ENCODE results near the gene USP15. TPM values are rescaled to one million over a fixed set of nuclear protein-coding genes. Genes with fewer than 3 reads are reported as not detected.

USP15 gene
- polyA plus RNA-seq, 1 donor (not counting 4 experiments of a cell fraction or from before 2014, with no cell fraction given): 66.5 TPM

- TF ChIP-seq, protein P1, sequence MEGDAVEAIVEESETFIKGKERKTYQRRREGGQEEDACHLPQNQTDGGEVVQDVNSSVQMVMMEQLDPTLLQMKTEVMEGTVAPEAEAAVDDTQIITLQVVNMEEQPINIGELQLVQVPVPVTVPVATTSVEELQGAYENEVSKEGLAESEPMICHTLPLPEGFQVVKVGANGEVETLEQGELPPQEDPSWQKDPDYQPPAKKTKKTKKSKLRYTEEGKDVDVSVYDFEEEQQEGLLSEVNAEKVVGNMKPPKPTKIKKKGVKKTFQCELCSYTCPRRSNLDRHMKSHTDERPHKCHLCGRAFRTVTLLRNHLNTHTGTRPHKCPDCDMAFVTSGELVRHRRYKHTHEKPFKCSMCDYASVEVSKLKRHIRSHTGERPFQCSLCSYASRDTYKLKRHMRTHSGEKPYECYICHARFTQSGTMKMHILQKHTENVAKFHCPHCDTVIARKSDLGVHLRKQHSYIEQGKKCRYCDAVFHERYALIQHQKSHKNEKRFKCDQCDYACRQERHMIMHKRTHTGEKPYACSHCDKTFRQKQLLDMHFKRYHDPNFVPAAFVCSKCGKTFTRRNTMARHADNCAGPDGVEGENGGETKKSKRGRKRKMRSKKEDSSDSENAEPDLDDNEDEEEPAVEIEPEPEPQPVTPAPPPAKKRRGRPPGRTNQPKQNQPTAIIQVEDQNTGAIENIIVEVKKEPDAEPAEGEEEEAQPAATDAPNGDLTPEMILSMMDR (optimal IDR thresholded peaks at IDR 0.05 in 1 of 3, IDR thresholded peaks at IDR 0.05 in 1 of 3, conservative IDR thresholded peaks at IDR 0.05 in 1 of 3; ENCODE audit: extremely low read depth in 1 of 3, insufficient read depth in 2 of 3, low read length in 3 of 3): no peak
- TF ChIP-seq EZH2 (IDR thresholded peaks at IDR 0.05; ENCODE audit: low read length): no peak
- no peaks in the 10 kb centered on the region for H3K36me3 ChIP-seq (ENCODE audit: control insufficient read depth in 2 of 2, extremely low read depth in 1 of 2, insufficient read depth in 2 of 2, low read length in 2 of 2)
- no peak overlapping the region for H3K9ac ChIP-seq (ENCODE audit: control insufficient read depth, extremely low read depth, insufficient read depth, low read length)
- no peak for DNase-seq (ENCODE audit: low read depth, low spot score)
- H4K20me1 ChIP-seq (ENCODE audit: control insufficient read depth, extremely low read depth, insufficient read depth, low read length): no peaks in the 10 kb centered on the region
- no peaks in the 10 kb centered on the region for H3K9me1 ChIP-seq (ENCODE audit: control insufficient read depth, extremely low read depth, insufficient read depth, low read length)
- no peak overlapping the region for H2AFZ ChIP-seq (ENCODE audit: control insufficient read depth, low read length)
- H3K27ac ChIP-seq (ENCODE audit: control insufficient read depth, insufficient read depth, low read length): no peak overlapping the region
- H3K9me3 ChIP-seq (ENCODE audit: control insufficient read depth, low read depth, low read length): no peaks in the 10 kb centered on the region
- FAIRE-seq: no peak
- no peak overlapping the region for H3K4me2 ChIP-seq (ENCODE audit: control insufficient read depth, extremely low read depth, insufficient read depth, low read depth, low read length)
- H3K4me1 ChIP-seq (ENCODE audit: control insufficient read depth, extremely low read depth, insufficient read depth, low read length): peaks cover 4% of the 10 kb centered on the region
- H3K79me2 ChIP-seq (ENCODE audit: control insufficient read depth, insufficient read depth, low read length): no peaks in the 10 kb centered on the region
- no peaks in the 10 kb centered on the region for H3K27me3 ChIP-seq (ENCODE audit: control insufficient read depth, extremely low read depth, insufficient read depth, low read length)
- dilution Hi-C loops (cut with MboI; ENCODE audit: extremely low pct_ligation_motif_present, low sequenced_read_pairs): no loop called here
- H3K4me3 ChIP-seq (ENCODE audit: control insufficient read depth in 2 of 3, extremely low read depth in 1 of 3, insufficient read depth in 2 of 3, low read depth in 1 of 3, low read length in 3 of 3): no peak overlapping the region
These were observed 48.7 kb upstream of the USP15 start for GRCh38 chr12:62211510-62211909.

DNA sequence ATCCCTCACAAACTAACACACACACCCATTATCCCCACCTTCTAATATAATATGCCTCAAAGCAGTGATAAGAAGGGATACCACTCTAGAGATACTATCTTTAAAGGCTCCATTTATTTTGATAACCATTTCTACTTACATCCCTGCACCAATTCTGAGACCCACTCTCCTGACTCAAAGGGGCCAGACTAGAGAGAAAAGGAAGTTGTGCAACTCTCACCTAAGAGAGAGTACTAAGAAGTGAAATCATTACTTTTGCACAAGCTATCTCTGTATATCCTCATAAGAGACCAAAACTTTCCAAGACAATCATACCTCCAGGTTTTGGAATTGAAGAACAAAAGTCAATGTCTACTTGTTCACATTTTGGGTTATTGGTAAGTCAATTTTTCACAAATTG lies 45.4 kb upstream of the USP15 start:
- Histone ChIP-seq H3K36me3 (ENCODE audit: control insufficient read depth in 2 of 2, extremely low read depth in 1 of 2, insufficient read depth in 2 of 2, low read length in 2 of 2) (no peaks in the 10 kb centered on the region), H3K27ac (ENCODE audit: control insufficient read depth, insufficient read depth, low read length) (no peak overlapping the region), H3K4me2 (ENCODE audit: control insufficient read depth, extremely low read depth, insufficient read depth, low read depth, low read length) (no peak overlapping the region), H3K4me1 (ENCODE audit: control insufficient read depth, extremely low read depth, insufficient read depth, low read length) (peaks cover 4% of the 10 kb centered on the region), H2AFZ (ENCODE audit: control insufficient read depth, low read length) (no peak overlapping the region), H3K79me2 (ENCODE audit: control insufficient read depth, insufficient read depth, low read length) (no peaks in the 10 kb centered on the region), H3K27me3 (ENCODE audit: control insufficient read depth, extremely low read depth, insufficient read depth, low read length) (no peaks in the 10 kb centered on the region), H3K4me3 (ENCODE audit: control insufficient read depth in 2 of 3, extremely low read depth in 1 of 3, insufficient read depth in 2 of 3, low read depth in 1 of 3, low read length in 3 of 3) (no peak overlapping the region), H3K9me3 (ENCODE audit: control insufficient read depth, low read depth, low read length) (no peaks in the 10 kb centered on the region), H4K20me1 (ENCODE audit: control insufficient read depth, extremely low read depth, insufficient read depth, low read length) (no peaks in the 10 kb centered on the region), H3K9ac (ENCODE audit: control insufficient read depth, extremely low read depth, insufficient read depth, low read length) (no peak overlapping the region), H3K9me1 (ENCODE audit: control insufficient read depth, extremely low read depth, insufficient read depth, low read length) (no peaks in the 10 kb centered on the region)
- FAIRE-seq (no peak), DNase-seq (ENCODE audit: low read depth, low spot score) (no peak)
- dilution Hi-C loops (cut with MboI; ENCODE audit: extremely low pct_ligation_motif_present, low sequenced_read_pairs): no loop called here
- TF ChIP-seq, protein P1 (optimal IDR thresholded peaks at IDR 0.05 in 1 of 3, IDR thresholded peaks at IDR 0.05 in 1 of 3, conservative IDR thresholded peaks at IDR 0.05 in 1 of 3; ENCODE audit: extremely low read depth in 1 of 3, insufficient read depth in 2 of 3, low read length in 3 of 3): no peak
